ENCODE results near the gene FAM83G.

The FAM83G gene

GRCh38 chr17:19015428-19015827 lies 10.9 kb upstream of the FAM83G start:
- Histone ChIP-seq H4K20me1 (ENCODE audit: control insufficient read depth, insufficient read depth, low read depth, low read length) (0 out of 2 replicates have a peak, but pooled peaks cover 5% of the 10 kb centered on the region), H3K27ac (ENCODE audit: low read depth, low read length) (no peak overlapping the region), H3K79me2 (ENCODE audit: control insufficient read depth, low read length) (no peaks in the 10 kb centered on the region)

GRCh38 chr17:19014628-19015215 lies 10.2 kb upstream of the FAM83G start:
- Histone ChIP-seq H3K4me2 (ENCODE audit: low read length) (no peak overlapping the region), H3K4me3 (ENCODE audit: low read length) (no peak overlapping the region), H3K9me3 (ENCODE audit: control insufficient read depth, insufficient read depth, low read length) (no peaks in the 10 kb centered on the region), H3K36me3 (ENCODE audit: control insufficient read depth, low read length) (no peaks in the 10 kb centered on the region), H3K79me2 (ENCODE audit: control insufficient read depth, low read length) (no peaks in the 10 kb centered on the region), H3K4me1 (ENCODE audit: control insufficient read depth, low read length) (peaks cover 9% of the 10 kb centered on the region), H3F3A (ENCODE audit: control insufficient read depth, insufficient read depth) (no peaks in the 10 kb centered on the region; the same call in 1 of the 2 replicates), H3K9me2 (replicated peaks; ENCODE audit: control insufficient read depth, low read length) (no peaks in the 10 kb centered on the region), H4K20me1 (ENCODE audit: control insufficient read depth, insufficient read depth, low read depth, low read length) (0 out of 2 replicates have a peak, but pooled peaks cover 5% of the 10 kb centered on the region), H3K27me3 (ENCODE audit: control insufficient read depth, low read length) (peaks cover 3% of the 10 kb centered on the region; the same call in 1 of the 2 replicates), H3K27ac (ENCODE audit: low read depth, low read length) (no peak overlapping the region)
- TF ChIP-seq EZH2phosphoT487 (IDR thresholded peaks at IDR 0.05; ENCODE audit: borderline replicate concordance, low read length) (no peak), CTCF (IDR thresholded peaks at IDR 0.05; ENCODE audit: low read depth, low read length, poor library complexity, severe bottlenecking) (no peak)

More at GRCh38 chr17:19015428-19015827, 10.9 kb upstream of the FAM83G start:
- Histone ChIP-seq H3K9me2 (replicated peaks; ENCODE audit: control insufficient read depth, low read length) (no peaks in the 10 kb centered on the region), H3K36me3 (ENCODE audit: control insufficient read depth, low read length) (peaks cover 3% of the 10 kb centered on the region; the same call in 1 of the 2 replicates), H3K4me1 (ENCODE audit: control insufficient read depth, low read length) (peaks cover 14% of the 10 kb centered on the region), H3K27me3 (ENCODE audit: control insufficient read depth, low read length) (peaks cover 3% of the 10 kb centered on the region; the same call in 1 of the 2 replicates), H3K4me2 (ENCODE audit: low read length) (no peak overlapping the region), H3K9me3 (ENCODE audit: control insufficient read depth, insufficient read depth, low read length) (no peaks in the 10 kb centered on the region), H3F3A (ENCODE audit: control insufficient read depth, insufficient read depth) (peaks cover 3% of the 10 kb centered on the region; the same call in 1 of the 2 replicates), H3K4me3 (ENCODE audit: low read length) (no peak overlapping the region)
- TF ChIP-seq EZH2phosphoT487 (IDR thresholded peaks at IDR 0.05; ENCODE audit: borderline replicate concordance, low read length), result no peak
- no peak for TF ChIP-seq CTCF (IDR thresholded peaks at IDR 0.05; ENCODE audit: low read depth, low read length, poor library complexity, severe bottlenecking)

DNA sequence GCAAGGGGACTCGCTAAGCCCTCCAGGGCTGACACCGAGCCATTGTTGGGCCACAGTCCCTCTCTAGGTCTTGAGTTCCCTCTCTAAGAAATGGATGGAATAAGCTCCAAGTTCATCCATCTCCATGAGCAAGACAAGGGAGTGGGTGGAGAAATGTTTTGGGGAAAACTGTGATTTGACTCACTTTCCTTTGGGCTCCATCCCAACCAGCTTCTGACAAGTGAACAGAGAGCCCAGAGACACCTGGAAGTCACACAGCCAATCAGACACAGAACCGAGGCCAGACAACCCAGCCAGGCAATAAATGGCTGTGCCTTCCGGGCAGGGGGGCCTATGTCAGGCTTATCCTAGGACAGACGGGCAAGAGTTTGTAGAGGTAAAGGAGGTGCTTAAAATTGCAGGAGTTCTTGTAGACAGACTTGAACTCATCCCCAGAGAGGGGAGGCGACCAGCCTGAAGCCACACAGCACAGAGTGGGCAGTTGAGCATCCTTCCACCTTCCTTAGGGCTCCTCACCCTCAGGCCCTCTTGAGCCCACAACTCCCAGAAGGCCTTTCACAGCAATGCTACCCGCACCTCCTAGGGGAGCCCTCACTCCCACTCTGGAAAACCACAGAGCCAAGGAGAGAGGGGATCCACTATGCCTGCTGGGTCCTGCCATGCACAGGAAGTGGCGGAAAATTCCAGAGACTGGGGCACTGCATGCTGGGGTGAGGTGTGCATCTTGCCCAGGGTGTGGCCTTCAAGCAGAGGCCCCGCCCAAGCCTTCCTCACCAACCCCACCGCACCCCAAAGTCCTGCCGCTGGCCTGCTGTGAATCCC lies 9.5 kb upstream of the FAM83G start:
- Histone ChIP-seq H3K9me2 (replicated peaks; ENCODE audit: control insufficient read depth, low read length) (no peaks in the 10 kb centered on the region), H3K79me2 (ENCODE audit: control insufficient read depth, low read length) (no peaks in the 10 kb centered on the region), H3F3A (ENCODE audit: control insufficient read depth, insufficient read depth) (no peaks in the 10 kb centered on the region; the same call in 1 of the 2 replicates), H3K4me1 (ENCODE audit: control insufficient read depth, low read length) (peaks cover 2% of the 10 kb centered on the region; the same call in 1 of the 2 replicates), H3K36me3 (ENCODE audit: control insufficient read depth, low read length) (no peaks in the 10 kb centered on the region), H4K20me1 (ENCODE audit: control insufficient read depth, insufficient read depth, low read depth, low read length) (0 out of 2 replicates have a peak, but pooled peaks cover 5% of the 10 kb centered on the region), H3K27me3 (ENCODE audit: control insufficient read depth, low read length) (peaks cover 3% of the 10 kb centered on the region; the same call in 1 of the 2 replicates), H3K9me3 (ENCODE audit: control insufficient read depth, insufficient read depth, low read length) (no peaks in the 10 kb centered on the region), H3K27ac (ENCODE audit: low read depth, low read length) (no peak overlapping the region), H3K4me2 (ENCODE audit: low read length) (no peak overlapping the region), H3K4me3 (ENCODE audit: low read length) (no peak overlapping the region)
- TF ChIP-seq EZH2phosphoT487 (IDR thresholded peaks at IDR 0.05; ENCODE audit: borderline replicate concordance, low read length), result no peak
- no peak for TF ChIP-seq CTCF (IDR thresholded peaks at IDR 0.05; ENCODE audit: low read depth, low read length, poor library complexity, severe bottlenecking)

Data from DOHH2 (cell line).